CD4-positive, alpha-beta memory T cell (primary cell): ENCODE measurements around the gene SHROOM2. TPM values are rescaled to one million over a fixed set of nuclear protein-coding genes. Genes with fewer than 3 reads are reported as not detected.
A peak's percentile ranks its signal among the peaks of the same experiment; 100 is the strongest.

Experiments used
- CTCF ChIA-PET: fragments of 350-600 bp; sonication (Branson Sonifier 250); formaldehyde crosslinking; loops from one replicate; lab custom pipeline; 2021; ENCODE audit warnings: inconsistent platforms; ENCODE audit not compliant: partially characterized antibody; lab: Charles Lee
- POLR2A ChIA-PET: fragments of 350-600 bp; sonication (Branson Sonifier 250); formaldehyde crosslinking; loops from one replicate; lab custom pipeline; 2021; ENCODE audit not compliant: partially characterized antibody; lab: Charles Lee
- DNase-seq, 5 donors: peaks; one replicate each; pipeline versions ENCODE4 v3.0.0 to v3.0.0-alpha.2; 2020 to 2022; ENCODE audit warnings: mixed read lengths in 1 of 5
- H3K27ac ChIP-seq: one replicate; pipeline ENCODE4 v1.7.0; 2013; ENCODE audit warnings: low read depth, low read length
- H3K27me3 ChIP-seq: 2 replicates; pipeline ENCODE4 v1.7.0; 2013; ENCODE audit warnings: mild to moderate bottlenecking, low read length, moderate library complexity; ENCODE audit not compliant: insufficient read depth
- H3K36me3 ChIP-seq: 2 replicates; pipeline ENCODE4 v1.7.0; 2013; ENCODE audit warnings: mild to moderate bottlenecking, low read length, moderate library complexity; ENCODE audit not compliant: insufficient read depth
- H3K4me1 ChIP-seq: 2 replicates; pipeline ENCODE4 v1.7.0; 2013; ENCODE audit warnings: mild to moderate bottlenecking, low read length, moderate library complexity; ENCODE audit not compliant: insufficient read depth
- H3K4me3 ChIP-seq, 2 donors: one replicate each; pipeline ENCODE4 v1.7.0; 2013; ENCODE audit warnings: low read length in 2 of 2, mild to moderate bottlenecking in 1 of 2
- H3K9me3 ChIP-seq, 2 donors: one replicate each; pipeline ENCODE4 v1.7.0; 2013; ENCODE audit warnings: low read length in 2 of 2, control low read depth in 1 of 2; ENCODE audit not compliant: control insufficient read depth in 1 of 2
- H3K27ac Mint-ChIP-seq, 7 donors: one replicate each; pipeline ENCODE4 v1.8.0; 2020 to 2021; ENCODE audit warnings: mixed read lengths in 7 of 7, mild to moderate bottlenecking in 6 of 7, inconsistent platforms in 3 of 7, moderate library complexity in 3 of 7
- H3K27me3 Mint-ChIP-seq, 2 donors: one replicate each; pipeline ENCODE4 v1.8.0; 2020 to 2021; ENCODE audit warnings: mixed read lengths in 2 of 2
- H3K36me3 Mint-ChIP-seq, 2 donors: one replicate each; pipeline ENCODE4 v1.8.0; 2020 to 2021; ENCODE audit warnings: mixed read lengths in 2 of 2, inconsistent platforms in 1 of 2, mild to moderate bottlenecking in 1 of 2
- H3K4me1 Mint-ChIP-seq, 4 donors: one replicate each; pipeline ENCODE4 v1.8.0; 2020 to 2021; ENCODE audit warnings: mixed read lengths in 4 of 4, mild to moderate bottlenecking in 1 of 4
- H3K4me3 Mint-ChIP-seq, 8 donors: one replicate each; pipeline ENCODE4 v1.8.0; 2020 to 2021; ENCODE audit warnings: mixed read lengths in 8 of 8, mild to moderate bottlenecking in 7 of 8, moderate library complexity in 6 of 8, inconsistent platforms in 3 of 8
- H3K9me3 Mint-ChIP-seq, 8 donors: one replicate each; pipeline ENCODE4 v1.8.0; 2020 to 2021; ENCODE audit warnings: mixed read lengths in 8 of 8, mild to moderate bottlenecking in 5 of 8, inconsistent platforms in 3 of 8, moderate library complexity in 1 of 8
- intact Hi-C: fragments of 100-400 bp; cut with micrococcal nuclease; formaldehyde crosslinking; loops from one replicate; pipeline ENCODE4 v1.15.1; 2023
- polyA plus RNA-seq, 2 donors: library from polyadenylated mRNA; unstranded; fragments of 300-500 nt; fragmentation: Illumina TruSeq; gene quantifications; one replicate each; pipeline ENCODE4 v1.2.3, GENCODE V29; 2021
- total RNA-seq, 2 experiments: library from RNA; stranded (reverse); gene quantifications; one replicate each; pipeline ENCODE4 v1.2.3, GENCODE V29; 2021

SHROOM2 gene
- total and polyA plus RNA-seq, 4 experiments from 2014 or later: not detected

DNA sequence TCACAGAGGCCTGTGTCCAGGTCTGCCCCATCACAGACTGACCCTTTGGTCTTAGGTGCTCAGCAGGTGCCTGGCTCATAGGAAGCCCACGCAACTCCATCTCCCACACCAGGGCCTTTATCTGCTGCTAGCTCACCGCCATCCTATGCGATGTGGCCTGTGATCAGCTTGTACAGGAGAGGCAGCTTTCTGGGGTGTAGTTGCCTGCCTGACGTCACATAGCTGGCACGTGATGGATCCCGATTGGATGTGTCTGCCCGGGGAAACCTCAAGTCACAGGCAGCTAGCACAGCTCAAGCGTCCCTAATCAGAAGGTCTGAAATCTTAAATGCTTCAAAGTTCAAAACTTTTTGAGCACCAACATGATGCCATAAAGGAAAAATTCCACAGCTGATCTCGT lies 139.8 kb downstream of the SHROOM2 start:
- intact Hi-C loops: no loop called here
- Mint-ChIP-seq H3K27me3 (peaks cover 0 to 2% of the 10 kb centered on the region in 2 donors), H3K4me1 (no peaks in the 10 kb centered on the region), H3K4me3 (no peak overlapping the region), H3K9me3 (no peaks in the 10 kb centered on the region), H3K36me3 (no peaks in the 10 kb centered on the region), H3K27ac (no peak overlapping the region)
- Histone ChIP-seq H3K27me3 (no peaks in the 10 kb centered on the region), H3K4me1 (no peaks in the 10 kb centered on the region), H3K9me3 (no peaks in the 10 kb centered on the region), H3K36me3 (no peaks in the 10 kb centered on the region), H3K27ac (no peak overlapping the region), H3K4me3 (no peak overlapping the region)
- no peak for DNase-seq
- ChIA-PET CTCF (no interaction called here), POLR2A (no interaction called here)

DNA sequence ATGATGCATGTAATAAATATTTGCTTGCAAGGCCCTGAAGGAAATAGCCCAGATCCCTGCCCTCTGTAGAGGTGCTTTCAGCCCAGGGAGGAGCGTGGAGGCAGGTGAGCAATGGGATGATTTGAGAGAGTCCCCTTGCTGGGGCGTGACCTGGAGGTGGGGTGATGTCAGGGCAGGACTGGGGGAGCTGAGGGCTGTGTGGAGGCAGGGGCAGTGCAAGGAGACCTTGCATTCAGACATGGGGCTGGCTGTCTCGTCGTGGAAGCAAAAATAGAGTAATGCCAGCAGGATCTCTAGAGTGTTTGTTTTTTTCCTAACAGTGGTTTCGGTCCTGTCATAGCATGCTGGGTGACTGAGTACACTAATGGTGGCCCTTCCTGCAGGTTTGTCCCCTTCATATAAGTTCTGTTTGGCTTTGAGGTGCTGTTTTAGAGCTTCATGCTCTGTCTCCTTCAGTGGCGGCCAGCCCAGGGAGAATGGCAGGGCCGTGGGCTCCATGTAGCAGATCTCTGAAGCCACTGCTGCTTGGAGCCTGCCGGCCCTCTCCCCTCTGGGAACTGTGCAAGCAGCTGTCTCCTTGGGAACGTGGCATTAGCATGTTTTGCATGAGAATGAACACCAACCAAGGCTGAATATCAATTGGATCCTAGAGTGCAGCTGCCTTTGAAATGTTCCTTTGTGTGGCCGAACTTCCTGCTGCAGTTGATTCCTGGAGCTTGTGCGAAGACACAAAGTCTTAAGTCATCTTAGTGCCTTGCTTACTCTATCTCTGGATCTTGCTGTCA lies 141.7 kb downstream of the SHROOM2 start:
- intact Hi-C loops: no loop called here
- Mint-ChIP-seq H3K27me3 (no peaks in the 10 kb centered on the region), H3K27ac (no peak overlapping the region), H3K36me3 (no peaks in the 10 kb centered on the region), H3K4me1 (no peaks in the 10 kb centered on the region), H3K9me3 (no peaks in the 10 kb centered on the region), H3K4me3 (no peak overlapping the region)
- no peak overlapping the region for H3K4me3 ChIP-seq
- no peaks in the 10 kb centered on the region for H3K27me3 ChIP-seq
- DNase-seq: no peak
- ChIA-PET CTCF (no interaction called here), POLR2A (no interaction called here)
- no peaks in the 10 kb centered on the region for H3K9me3 ChIP-seq
- no peaks in the 10 kb centered on the region for H3K4me1 ChIP-seq
- H3K27ac ChIP-seq: no peak overlapping the region
- no peaks in the 10 kb centered on the region for H3K36me3 ChIP-seq

DNA sequence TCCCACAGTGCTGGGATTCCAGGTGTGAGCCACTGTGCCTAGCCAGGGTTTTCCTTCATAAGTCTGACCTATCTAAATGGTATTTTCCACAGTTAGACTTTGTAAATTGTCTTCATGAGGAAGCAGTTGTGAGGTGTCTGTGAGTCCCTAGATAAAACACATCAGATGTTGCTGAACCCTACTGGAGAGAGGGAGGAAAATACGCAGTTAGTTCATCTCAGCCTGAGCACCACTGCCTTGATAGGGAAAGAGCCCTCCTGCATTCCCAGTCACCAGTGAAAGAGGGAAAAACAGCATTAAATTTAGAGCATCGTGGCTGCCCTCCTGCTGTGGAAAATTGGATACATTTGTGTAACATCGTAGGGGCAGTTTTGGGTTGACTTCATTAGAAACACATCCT lies 149.2 kb downstream of the SHROOM2 start:
- Mint-ChIP-seq H3K27ac (no peak overlapping the region), H3K27me3 (peaks cover 0 to 3% of the 10 kb centered on the region in 2 donors), H3K9me3 (peaks cover 0 to 5% (median 0%) of the 10 kb centered on the region in 8 donors), H3K4me1 (no peaks in the 10 kb centered on the region), H3K36me3 (no peaks in the 10 kb centered on the region), H3K4me3 (no peak overlapping the region)
- no peak for DNase-seq
- intact Hi-C loops: no loop called here
- Histone ChIP-seq H3K27me3 (no peaks in the 10 kb centered on the region), H3K4me3 (no peak overlapping the region), H3K9me3 (no peaks in the 10 kb centered on the region), H3K4me1 (no peaks in the 10 kb centered on the region), H3K36me3 (no peaks in the 10 kb centered on the region), H3K27ac (no peak overlapping the region)
- ChIA-PET CTCF (no interaction called here), POLR2A (no interaction called here)

DNA sequence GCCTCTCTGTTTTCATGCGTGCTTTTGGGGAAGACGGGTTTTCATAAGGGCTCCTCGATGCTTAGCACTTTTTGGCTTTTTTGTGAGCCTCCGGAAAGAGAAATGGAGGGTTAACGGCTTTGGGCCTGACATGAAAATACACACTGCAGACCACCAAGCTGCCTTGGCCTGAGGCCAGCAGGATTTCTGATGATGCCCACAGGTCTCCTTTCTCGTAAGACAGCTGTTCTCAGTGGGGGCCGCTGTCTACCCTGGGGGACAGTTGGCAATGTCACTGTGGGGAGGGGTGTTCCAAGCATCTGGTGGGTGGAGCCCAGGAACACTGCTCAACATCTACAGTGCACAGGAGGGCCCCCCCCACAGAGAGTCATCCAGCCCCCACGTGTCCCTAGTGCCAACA lies 151.5 kb downstream of the SHROOM2 start:
- H3K4me3 Mint-ChIP-seq: no peak overlapping the region
- H3K9me3 ChIP-seq: no peaks in the 10 kb centered on the region
- no peak for DNase-seq
- H3K27me3 Mint-ChIP-seq: peaks cover 3% of the 10 kb centered on the region in 2 donors
- ChIA-PET CTCF (no interaction called here), POLR2A (no interaction called here)
- no peak overlapping the region for H3K27ac ChIP-seq
- no peaks in the 10 kb centered on the region for H3K36me3 ChIP-seq
- no peak overlapping the region for H3K27ac Mint-ChIP-seq
- peaks cover 6 to 10% (median 6%) of the 10 kb centered on the region in 4 donors for H3K4me1 Mint-ChIP-seq
- no peaks in the 10 kb centered on the region for H3K27me3 ChIP-seq
- H3K36me3 Mint-ChIP-seq: no peaks in the 10 kb centered on the region
- intact Hi-C loops: no loop called here
- peaks cover 10% of the 10 kb centered on the region for H3K4me1 ChIP-seq
- H3K4me3 ChIP-seq: no peak overlapping the region
- H3K9me3 Mint-ChIP-seq: peaks cover 0 to 7% (median 0%) of the 10 kb centered on the region in 8 donors

DNA sequence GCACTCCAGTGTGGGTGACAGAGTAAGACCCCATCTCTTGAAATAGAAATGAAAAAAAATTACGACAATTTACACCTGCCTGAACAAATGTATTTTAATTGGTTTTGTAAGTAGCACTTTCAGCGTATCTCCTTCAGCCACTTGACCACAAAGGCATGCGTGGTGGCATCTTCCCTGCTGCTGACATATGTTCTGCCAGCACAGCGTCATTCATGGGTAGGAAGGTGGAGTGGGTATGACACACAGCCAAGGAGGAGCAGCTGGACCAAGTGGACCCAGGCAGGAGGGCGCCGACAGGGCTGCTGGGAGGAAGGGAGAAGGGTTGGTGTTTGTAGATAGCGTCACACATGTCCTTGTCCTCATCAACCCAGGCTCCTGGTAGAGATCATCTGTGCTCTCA lies 152.3 kb downstream of the SHROOM2 start:
- Histone ChIP-seq H3K9me3 (no peaks in the 10 kb centered on the region), H3K4me1 (peaks cover 10% of the 10 kb centered on the region), H3K27ac (no peak overlapping the region), H3K27me3 (no peaks in the 10 kb centered on the region), H3K4me3 (no peak overlapping the region), H3K36me3 (no peaks in the 10 kb centered on the region)
- intact Hi-C loops: no loop called here
- Mint-ChIP-seq H3K4me3 (no peak overlapping the region), H3K9me3 (peaks cover 0 to 7% (median 0%) of the 10 kb centered on the region in 8 donors), H3K27me3 (peaks cover 3 to 6% of the 10 kb centered on the region in 2 donors), H3K27ac (no peak overlapping the region), H3K4me1 (peaks cover 6 to 10% (median 6%) of the 10 kb centered on the region in 4 donors), H3K36me3 (no peaks in the 10 kb centered on the region)
- DNase-seq: no peak
- ChIA-PET POLR2A (no interaction called here), CTCF (no interaction called here)

DNA sequence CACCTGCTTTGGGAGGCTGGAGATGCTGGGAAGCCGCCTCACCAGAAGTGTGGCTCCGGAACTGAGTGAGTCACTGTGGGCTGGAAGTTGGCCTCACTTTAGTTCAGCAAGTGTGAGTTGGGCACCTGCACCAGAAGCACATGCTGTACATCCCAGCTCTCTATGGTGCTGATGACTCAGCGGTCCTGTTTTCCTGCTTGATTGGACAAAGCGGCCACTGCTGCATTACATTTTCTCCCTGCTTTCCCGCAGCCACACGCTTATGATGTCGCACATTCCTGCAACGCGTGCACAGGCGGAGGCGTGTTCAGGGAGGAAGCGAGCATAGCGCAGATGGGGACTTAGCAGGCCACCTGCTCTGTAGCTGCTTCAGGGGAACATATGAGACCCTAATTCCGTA lies 154.2 kb downstream of the SHROOM2 start:
- intact Hi-C loops: no loop called here
- no peak overlapping the region for H3K4me3 Mint-ChIP-seq
- CTCF ChIA-PET: no interaction called here

DNA sequence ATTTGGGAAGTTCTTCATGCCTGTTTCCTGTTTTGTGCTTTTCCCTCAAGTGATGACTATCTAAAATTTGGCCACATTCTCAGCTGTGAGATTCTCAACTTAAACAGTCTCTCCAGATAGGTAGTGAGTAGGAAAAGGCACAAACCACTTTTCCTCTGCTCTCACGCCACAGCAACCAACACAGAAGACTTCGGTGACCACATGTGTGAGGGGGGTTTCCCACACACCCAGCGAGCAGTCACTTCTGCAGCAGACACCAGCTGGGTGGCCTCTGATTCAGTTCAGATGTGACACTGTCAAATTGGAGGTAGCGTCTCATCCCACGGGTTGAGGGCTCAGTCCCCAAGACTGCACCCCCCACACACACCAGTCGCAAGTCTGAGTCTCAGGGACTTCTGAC lies 155.9 kb downstream of the SHROOM2 start:
- H3K27me3 Mint-ChIP-seq: peaks cover 3 to 6% of the 10 kb centered on the region in 2 donors
- H3K27me3 ChIP-seq: no peaks in the 10 kb centered on the region
- peak; percentile 9 to 62 (median 24) for DNase-seq
- no peak overlapping the region for H3K27ac ChIP-seq
- H3K4me1 Mint-ChIP-seq: peaks cover 6 to 10% (median 6%) of the 10 kb centered on the region in 4 donors
- no peaks in the 10 kb centered on the region for H3K36me3 Mint-ChIP-seq
- POLR2A ChIA-PET: no interaction called here
- H3K27ac Mint-ChIP-seq: peak overlapping the region in 2 of 7 donors; percentile 41 to 43
- H3K9me3 Mint-ChIP-seq: peaks cover 0 to 2% (median 0%) of the 10 kb centered on the region in 8 donors
- intact Hi-C loops: no loop called here
- H3K4me1 ChIP-seq: peaks cover 10% of the 10 kb centered on the region
- no peaks in the 10 kb centered on the region for H3K36me3 ChIP-seq
- no peak overlapping the region for H3K4me3 ChIP-seq
- H3K4me3 Mint-ChIP-seq: peak overlapping the region; percentile 9 to 76 (median 54)
- no peaks in the 10 kb centered on the region for H3K9me3 ChIP-seq
- CTCF ChIA-PET: interaction anchor here (0.7 kb wide), 1 partner anchor 46 kb away, joined by 3 read pairs; no protein-coding TSS in a partner anchor

More for the DNA sequence above, 154.2 kb downstream of the SHROOM2 start:
- H3K36me3 ChIP-seq: no peaks in the 10 kb centered on the region
- Mint-ChIP-seq H3K27me3 (peaks cover 3 to 6% of the 10 kb centered on the region in 2 donors), H3K4me1 (peaks cover 6 to 10% (median 6%) of the 10 kb centered on the region in 4 donors), H3K36me3 (no peaks in the 10 kb centered on the region), H3K9me3 (peaks cover 0 to 7% (median 0%) of the 10 kb centered on the region in 8 donors), H3K27ac (no peak overlapping the region)
- H3K27ac ChIP-seq: no peak overlapping the region
- no peak overlapping the region for H3K4me3 ChIP-seq
- POLR2A ChIA-PET: no interaction called here
- H3K9me3 ChIP-seq: no peaks in the 10 kb centered on the region
- H3K4me1 ChIP-seq: peaks cover 10% of the 10 kb centered on the region
- no peaks in the 10 kb centered on the region for H3K27me3 ChIP-seq
- no peak for DNase-seq
